GM18909 (cell line): ENCODE results near the gene SNX13.

Source experiments
- ATAC-seq: cut with Tn5 transposase; IDR thresholded peaks from one replicate; pipeline ENCODE4 v1.9.1; 2021; ENCODE audit warnings: mild to moderate bottlenecking; ENCODE audit not compliant: unreplicated experiment, poor library complexity

Gene SNX13

GRCh38 chr7:17792075-17792936 lies 148.0 kb downstream of the SNX13 start:
- no peak for ATAC-seq

DNA sequence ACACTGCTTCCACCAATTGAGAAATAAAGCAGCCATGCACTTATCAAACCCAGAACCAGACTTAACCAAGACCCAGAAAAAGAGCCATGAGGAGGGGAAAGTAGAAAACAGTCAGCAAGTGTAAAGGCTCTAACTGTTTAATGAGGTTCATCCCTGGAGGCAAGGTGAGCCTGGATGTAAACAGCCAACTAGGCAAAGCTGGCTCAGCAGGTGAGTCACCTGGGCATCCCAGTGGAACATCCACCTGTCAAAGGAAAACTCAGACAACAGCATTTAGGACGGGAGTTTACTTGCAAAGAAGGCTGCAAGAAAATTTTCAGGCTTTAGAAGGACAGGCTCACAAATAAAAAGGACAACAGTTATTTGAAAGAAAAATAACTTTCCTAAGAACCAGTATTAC lies 153.0 kb downstream of the SNX13 start:
- ATAC-seq, result no peak

DNA sequence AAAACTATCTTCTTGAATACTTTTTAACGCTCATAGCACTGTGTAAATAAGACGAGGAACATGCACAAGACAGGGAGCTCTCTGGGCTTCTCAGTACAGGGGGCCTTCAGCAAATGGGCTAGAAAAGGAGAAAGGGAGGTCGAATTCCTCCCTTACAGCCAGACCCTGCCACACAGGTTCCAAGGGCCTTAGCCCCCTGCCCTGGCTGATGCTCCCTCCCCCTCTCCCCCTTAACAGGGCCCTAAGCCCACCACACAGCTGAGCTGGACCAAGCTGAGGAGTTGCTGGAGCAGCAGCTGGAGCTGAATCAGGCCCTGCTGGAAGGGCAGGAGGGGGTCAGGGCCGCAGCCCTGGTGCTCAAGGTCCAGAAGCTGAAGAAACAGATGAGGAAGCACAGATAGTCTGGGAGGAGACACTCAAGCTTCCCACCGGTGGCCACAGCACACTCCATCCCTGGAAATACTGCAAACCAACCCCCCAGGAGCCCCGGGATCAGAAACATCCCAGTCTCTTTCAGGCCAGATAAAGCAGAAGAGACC lies 153.9 kb downstream of the SNX13 start:
- ATAC-seq, result no peak

- no peak for ATAC-seq
These were observed 158.1 kb downstream of the SNX13 start for GRCh38 chr7:17782216-17782549.

DNA sequence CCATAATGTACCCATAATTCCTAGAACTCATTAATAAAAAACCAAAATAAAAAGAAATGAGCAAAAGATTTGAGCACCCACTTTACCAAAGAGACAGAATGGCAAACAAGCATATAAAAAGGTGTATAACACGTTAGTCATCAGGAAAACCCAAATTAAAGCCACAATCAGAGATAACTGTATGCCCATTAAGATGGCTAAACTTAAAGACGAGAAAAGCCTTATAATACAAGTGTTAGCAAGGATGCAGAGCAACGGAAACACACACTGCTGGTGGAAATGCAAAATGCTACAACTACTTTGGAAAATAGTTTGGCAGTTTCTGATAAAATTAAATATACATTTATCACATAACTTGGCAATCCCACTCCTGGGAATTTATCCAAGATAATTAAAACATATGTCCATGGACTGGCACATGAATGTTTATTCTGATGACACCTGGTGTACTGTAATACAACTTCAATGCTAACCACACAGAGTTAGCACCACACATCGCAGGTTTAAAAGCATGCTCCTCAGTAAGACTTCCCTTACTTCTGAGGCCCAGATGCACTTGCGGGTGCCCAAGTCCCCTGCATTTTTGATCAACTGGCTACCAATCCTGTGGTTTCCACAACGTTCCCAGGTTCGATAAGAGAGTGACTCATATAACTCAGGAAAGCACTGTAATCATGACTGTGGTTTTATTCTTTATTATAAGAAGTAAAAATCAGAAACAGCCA lies 158.6 kb downstream of the SNX13 start:
- ATAC-seq, result no peak

GRCh38 chr7:17779381-17779780 lies 160.9 kb downstream of the SNX13 start:
- ATAC-seq, result no peak

GRCh38 chr7:17774716-17775288 lies 165.5 kb downstream of the SNX13 start:
- ATAC-seq, result no peak

DNA sequence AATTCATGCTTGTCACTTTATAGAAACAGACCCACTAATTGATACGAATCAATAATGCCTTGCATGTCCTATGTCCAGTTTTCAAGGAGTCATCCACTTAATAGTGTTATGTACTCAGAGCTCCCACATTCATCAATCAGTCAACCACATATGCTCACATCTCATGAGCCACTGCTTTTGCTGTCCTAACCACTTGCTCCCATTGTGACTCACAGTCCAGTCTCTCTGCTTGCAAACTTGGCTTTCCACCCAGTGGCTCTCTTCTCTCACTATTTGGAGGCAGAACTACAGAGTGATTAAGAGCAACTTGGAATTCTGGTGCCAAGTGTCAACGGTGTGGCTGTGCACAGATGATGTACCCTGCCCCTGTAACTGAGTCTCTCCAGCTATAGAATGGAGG lies 166.0 kb downstream of the SNX13 start:
- no peak for ATAC-seq

GRCh38 chr7:17773289-17773626 lies 167.0 kb downstream of the SNX13 start:
- no peak for ATAC-seq

- no peak for ATAC-seq
These were observed 167.6 kb downstream of the SNX13 start for GRCh38 chr7:17772581-17773288.

GRCh38 chr7:17771901-17772408 lies 168.3 kb downstream of the SNX13 start:
- ATAC-seq, result no peak

DNA sequence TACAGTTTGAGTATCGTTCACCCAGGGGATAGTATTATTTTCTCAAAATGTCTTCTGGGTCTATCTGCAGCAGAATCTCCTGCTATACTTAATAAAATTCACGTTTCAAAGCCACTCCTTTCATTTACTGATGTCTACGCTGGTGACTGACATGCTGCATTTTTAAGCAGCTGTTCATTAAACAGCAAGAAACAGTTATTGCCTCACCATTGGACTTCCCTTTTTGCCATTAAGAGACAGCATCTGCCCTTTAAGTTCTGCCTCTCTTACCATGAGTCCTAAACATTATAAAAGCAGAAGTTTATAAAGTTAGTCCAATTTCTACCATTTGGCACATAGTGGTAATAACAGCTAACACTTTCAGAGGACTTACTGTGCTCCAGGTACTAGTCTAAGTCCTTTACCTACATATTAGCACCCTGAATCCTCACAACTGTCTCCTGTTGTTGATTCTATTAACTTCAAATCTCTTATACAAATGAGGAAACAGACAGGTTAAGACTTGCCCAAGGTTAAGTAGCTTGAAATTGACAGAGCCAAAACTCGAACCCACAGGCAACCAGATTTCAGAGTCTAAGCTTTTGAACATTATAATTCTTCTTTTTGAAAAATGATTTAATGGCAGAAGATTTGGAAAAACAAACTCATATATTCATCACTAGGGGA lies 169.5 kb downstream of the SNX13 start:
- no peak for ATAC-seq

DNA sequence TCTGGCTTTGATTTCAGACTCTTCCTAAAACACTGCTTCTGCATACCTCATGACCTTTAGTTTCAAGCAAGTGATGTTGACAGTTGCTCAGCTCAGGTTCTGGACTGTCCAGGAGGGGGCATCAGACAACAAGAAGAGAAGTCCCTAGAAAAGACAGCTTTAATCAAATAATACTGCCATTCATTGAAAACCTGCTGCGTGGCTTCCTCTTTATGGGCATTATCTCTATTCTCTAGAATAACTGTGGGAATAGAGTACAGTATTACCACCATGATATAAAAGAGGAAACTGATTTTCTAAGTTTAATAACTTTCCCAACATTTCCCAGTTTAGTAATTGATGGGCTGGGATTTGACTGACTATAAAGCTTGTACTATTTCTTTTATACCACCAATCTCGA lies 170.4 kb downstream of the SNX13 start:
- peak; percentile 80 for ATAC-seq

DNA sequence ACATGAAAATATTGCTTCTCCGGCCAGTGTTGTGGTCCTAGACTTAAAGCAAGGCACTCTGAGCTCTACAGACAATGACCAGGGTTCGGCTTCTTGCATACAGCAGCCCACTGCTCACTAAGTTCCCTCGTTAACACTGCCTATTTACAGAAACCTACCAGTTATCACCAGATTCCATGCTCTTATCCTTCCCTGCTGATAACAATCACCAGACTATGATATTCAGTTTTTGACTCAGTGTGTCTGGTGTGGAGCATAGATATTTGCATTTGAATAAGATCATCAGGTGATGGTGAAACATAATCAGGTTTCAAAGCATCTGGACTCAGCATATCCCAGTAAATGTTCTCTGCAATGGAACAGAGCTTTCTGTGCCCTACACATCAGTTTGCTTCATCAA lies 182.3 kb downstream of the SNX13 start:
- no peak for ATAC-seq

DNA sequence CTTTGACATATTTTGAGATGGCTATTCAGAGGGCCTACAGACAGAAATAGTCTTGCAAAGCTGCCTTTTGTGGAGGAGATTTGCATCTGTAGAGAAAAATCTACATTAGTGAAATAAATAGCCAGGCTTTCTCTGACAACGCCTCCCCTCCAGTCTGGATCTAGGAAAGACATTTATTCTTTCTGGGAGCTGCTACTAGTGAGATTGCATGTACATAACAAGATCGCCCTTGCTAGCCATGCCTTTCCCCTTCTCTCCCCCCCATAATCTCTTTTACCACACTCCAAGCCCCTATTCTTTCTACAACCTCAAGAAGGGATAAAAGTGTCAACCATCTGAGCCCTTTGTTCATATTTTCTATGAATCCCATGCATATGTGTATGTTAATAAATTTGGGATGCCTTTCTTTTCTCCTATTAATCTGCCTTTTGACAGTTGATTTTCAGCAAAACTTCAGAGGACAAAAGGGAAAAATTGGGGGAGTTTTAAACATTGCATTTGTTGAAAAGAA lies 194.2 kb downstream of the SNX13 start:
- no peak for ATAC-seq

GRCh38 chr7:17745610-17746009 lies 194.7 kb downstream of the SNX13 start:
- ATAC-seq, result no peak

- ATAC-seq, result no peak
These were observed 197.0 kb downstream of the SNX13 start for GRCh38 chr7:17743316-17743715.

- ATAC-seq, result no peak
These were observed 198.9 kb downstream of the SNX13 start for GRCh38 chr7:17741426-17741825.
